AG09309 (cell line): Measurements from ENCODE around the gene SLC22A25.
"Not testable (repeated sequence)": the region's sequence is repeated elsewhere in the genome, so short reads cannot be mapped to it uniquely, and the experiment has no call there.

Experiments used
- DNase-seq: peaks from one replicate; pipeline ENCODE4 v3.0.0-alpha.2; 2010; ENCODE audit warnings: low read depth
- H3K4me3 ChIP-seq: 2 replicates; pipeline ENCODE4 v1.5.1; 2011; ENCODE audit warnings: mild to moderate bottlenecking, low read depth, low read length, moderate library complexity; ENCODE audit not compliant: control insufficient read depth
- TF ChIP-seq, protein P1 (sequence below): IDR thresholded peaks from 2 replicates; pipeline ENCODE4 v1.5.1; 2011; ENCODE audit warnings: mild to moderate bottlenecking, low read depth, low read length, inconsistent platforms; ENCODE audit not compliant: insufficient read depth, control insufficient read depth; ENCODE audit errors: missing control alignments

Gene SLC22A25

DNA sequence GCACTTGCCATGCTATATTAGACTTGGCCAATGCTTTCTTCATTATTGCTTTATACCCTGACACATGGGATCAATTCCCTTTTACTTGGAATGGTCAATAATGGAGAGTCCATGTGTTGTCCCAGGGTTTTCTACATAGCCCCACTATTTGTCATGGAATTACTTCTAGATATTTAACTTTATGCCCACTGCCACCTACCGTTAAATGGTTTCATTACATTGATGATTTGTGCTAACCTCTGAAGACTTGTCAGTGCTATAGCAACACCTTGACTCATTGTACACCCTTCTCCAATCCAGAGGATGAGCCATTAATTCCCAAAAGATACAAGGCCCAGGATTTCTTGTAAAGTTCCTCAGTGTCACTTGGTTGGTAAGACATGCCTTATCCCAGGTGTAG, 31.4 kb upstream of the SLC22A25 start:
- TF ChIP-seq, protein P1, sequence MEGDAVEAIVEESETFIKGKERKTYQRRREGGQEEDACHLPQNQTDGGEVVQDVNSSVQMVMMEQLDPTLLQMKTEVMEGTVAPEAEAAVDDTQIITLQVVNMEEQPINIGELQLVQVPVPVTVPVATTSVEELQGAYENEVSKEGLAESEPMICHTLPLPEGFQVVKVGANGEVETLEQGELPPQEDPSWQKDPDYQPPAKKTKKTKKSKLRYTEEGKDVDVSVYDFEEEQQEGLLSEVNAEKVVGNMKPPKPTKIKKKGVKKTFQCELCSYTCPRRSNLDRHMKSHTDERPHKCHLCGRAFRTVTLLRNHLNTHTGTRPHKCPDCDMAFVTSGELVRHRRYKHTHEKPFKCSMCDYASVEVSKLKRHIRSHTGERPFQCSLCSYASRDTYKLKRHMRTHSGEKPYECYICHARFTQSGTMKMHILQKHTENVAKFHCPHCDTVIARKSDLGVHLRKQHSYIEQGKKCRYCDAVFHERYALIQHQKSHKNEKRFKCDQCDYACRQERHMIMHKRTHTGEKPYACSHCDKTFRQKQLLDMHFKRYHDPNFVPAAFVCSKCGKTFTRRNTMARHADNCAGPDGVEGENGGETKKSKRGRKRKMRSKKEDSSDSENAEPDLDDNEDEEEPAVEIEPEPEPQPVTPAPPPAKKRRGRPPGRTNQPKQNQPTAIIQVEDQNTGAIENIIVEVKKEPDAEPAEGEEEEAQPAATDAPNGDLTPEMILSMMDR, result no peak
- no peak for DNase-seq
- no peak overlapping the region for H3K4me3 ChIP-seq

DNA sequence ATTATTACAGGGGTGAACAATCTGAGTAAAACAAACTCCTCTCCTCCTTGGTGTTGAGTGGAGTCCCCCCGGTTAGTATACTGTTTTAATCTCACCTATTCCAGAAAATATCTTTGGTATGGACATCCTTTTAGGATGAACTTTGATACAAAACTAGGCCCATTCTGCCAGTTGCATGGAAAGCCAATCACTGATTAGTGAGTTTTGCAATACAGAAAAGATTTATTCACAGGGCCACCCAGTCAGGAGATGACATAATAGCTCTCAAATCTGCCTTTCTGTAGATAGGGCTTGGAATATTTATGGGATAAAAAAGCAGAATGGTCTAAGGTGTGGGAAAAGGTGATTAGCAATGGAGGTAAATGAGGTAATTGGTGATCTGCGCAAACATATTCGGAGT, 30.3 kb upstream of the SLC22A25 start:
- no peak for DNase-seq
- TF ChIP-seq, protein P1, result no peak
- no peak overlapping the region for H3K4me3 ChIP-seq

DNA sequence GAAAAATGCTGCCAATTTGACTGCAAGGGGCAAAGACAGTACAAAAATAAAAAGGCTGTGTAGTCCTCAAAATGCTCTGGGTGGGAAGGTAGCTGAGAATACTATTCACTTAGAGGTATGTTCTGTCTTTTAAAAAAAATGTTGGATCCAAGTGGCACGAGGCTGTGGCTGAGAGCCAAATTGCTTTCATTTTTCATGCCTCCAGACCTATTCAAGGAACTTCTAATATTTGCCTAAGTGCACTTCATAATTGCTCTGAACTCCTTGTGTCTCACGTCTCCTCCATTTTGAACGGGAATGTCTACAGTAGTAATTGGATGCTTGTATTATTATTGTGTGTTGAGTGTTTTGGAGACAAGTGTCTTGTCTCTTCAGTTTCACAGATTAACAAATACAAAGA, 19.1 kb upstream of the SLC22A25 start:
- H3K4me3 ChIP-seq, result no peak overlapping the region
- TF ChIP-seq, protein P1, result no peak
- DNase-seq, result no peak

DNA sequence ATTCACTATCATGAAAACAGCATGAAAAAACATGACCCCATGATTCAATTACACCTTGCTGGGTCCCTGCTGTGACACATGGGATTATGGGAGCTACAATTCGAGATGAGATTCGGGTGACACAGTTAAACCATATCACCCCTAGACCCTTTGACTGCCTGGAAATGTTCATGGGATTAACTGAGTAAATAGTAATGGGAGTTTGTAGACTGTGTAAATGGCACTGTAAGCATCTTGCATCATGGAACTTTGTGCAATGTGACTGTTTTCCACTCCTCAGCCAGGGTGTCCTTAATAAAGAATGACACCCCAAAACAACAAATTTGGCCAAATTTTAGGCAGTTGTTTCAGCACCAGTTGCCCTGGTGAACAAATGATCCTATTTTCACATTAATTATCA, 7.9 kb upstream of the SLC22A25 start:
- TF ChIP-seq, protein P1, result no peak
- H3K4me3 ChIP-seq, result no peak overlapping the region
- DNase-seq, result no peak

DNA sequence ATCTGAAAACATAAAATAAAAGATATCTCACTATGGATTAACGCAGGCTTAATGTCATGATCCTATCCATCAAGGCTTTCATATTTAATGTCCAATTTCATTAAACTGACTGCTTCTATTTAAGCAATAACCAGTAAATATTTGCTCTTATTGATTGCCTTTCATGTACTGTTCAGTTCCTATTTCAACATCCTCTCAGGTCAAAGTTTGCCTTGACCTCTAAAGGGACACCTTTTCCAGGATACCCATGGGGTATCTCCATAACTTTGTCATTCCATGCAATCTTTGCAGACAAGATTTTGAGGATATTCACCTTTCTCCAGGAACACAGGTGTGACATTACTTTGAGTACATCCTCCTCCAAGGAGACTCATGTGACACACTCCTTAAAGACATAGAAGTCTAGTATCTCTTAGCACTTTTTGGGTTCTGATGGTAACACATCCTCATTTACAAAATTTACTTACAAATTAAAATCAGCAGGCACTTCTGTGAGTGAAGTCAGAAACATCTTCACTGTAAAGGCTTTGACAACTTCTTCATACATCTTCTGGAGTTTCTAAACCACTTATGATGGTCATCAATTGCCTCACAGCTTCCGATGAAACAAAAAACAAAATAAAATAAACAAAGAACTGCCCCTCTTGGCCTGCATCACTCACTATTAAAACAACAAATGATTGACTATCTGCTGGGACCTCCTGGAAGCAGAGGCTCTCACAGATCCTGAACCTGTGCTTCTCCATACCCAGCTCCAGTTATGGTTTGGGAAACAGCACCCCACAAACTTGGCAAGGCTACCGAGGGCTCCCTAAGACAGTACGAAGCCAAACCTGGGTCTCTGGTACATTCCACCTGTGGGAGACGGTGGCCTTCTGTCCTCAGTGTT, 7.0 kb upstream of the SLC22A25 start:
- DNase-seq, result no peak
- TF ChIP-seq, protein P1, result no peak
- no peak overlapping the region for H3K4me3 ChIP-seq

DNA sequence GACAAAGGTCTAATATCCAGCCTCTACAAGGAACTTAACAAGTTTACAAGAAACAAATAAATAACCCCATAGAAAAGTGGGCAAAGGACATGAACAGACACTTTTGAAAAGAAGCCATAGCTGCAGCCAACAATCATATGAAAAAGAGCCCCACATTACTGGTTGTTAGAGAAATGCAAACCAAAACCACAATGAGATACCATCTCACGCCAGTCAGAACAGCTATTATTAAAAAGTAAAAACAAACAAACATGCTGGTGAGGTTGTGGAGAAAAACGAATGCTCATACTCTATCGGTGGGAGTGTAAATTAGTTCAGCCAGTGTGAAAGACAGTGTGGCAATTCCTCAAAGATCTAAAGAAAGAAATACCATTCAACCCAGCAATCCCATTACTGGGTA, 5.6 kb upstream of the SLC22A25 start:
- H3K4me3 ChIP-seq, result no peak overlapping the region
- DNase-seq, result no peak
- TF ChIP-seq, protein P1, result no peak

DNA sequence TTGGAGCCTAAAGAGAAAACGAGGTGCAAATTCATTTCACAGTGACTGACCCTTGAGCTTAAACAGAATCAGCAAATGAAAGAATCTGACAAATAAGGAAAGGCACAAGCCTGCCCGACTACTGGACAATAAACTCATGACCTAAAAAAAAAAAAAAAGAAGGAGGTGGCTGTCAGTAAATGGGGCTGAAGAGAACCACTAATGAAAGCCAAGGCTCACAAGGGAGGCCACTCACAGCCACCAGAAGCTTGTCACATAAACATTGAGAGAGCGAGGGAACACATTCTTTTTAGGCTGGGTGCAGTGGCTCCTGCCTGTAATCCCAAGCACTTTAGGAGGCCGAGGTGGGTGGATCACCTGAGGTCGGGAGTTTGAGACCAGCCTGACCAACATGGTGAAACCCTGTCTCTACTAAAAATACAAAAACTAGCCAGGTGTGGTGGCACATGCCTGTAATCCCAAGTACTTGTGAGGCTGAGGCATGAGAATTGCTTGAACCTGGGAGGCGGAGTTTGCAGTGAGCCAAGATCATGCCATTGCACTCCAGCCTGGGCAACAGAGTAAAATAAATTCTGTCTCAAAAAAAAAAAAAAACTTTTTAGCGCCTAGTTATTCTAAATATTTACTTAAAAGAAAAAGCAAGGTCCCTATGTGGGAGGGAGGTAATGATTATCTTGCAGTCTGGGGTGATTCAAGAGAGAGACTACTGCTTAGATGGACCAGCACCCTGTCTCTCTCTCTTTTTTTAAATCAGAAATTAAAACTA, 4.0 kb upstream of the SLC22A25 start:
- not testable (repeated sequence) for DNase-seq, H3K4me3 ChIP-seq
